ENCODE results near the gene ABLIM2.

The ABLIM2 gene

GRCh38 chr4:8115916-8116315 is 42.7 kb downstream of the ABLIM2 start:
- no peak for DNase-seq

- no peak for DNase-seq
These were observed 43.5 kb downstream of the ABLIM2 start for GRCh38 chr4:8115203-8115520.

GRCh38 chr4:8114456-8115202 is 44.0 kb downstream of the ABLIM2 start:
- DNase-seq = no peak

GRCh38 chr4:8113611-8114377 is 44.8 kb downstream of the ABLIM2 start:
- DNase-seq = no peak

- DNase-seq = no peak
These were observed 45.9 kb downstream of the ABLIM2 start for GRCh38 chr4:8112672-8113071.

- DNase-seq = no peak
These were observed 46.5 kb downstream of the ABLIM2 start for GRCh38 chr4:8112036-8112576.

GRCh38 chr4:8110071-8110986 is 48.3 kb downstream of the ABLIM2 start:
- DNase-seq = peak; percentile 26

- DNase-seq = no peak
These were observed 49.1 kb downstream of the ABLIM2 start for GRCh38 chr4:8109406-8110065.

- DNase-seq = no peak
These were observed 49.6 kb downstream of the ABLIM2 start for GRCh38 chr4:8108991-8109390.

GRCh38 chr4:8108261-8108660 is 50.4 kb downstream of the ABLIM2 start:
- no peak for DNase-seq

- no peak for DNase-seq
These were observed 51.4 kb downstream of the ABLIM2 start for GRCh38 chr4:8107146-8107657.

GRCh38 chr4:8106451-8107025 is 52.1 kb downstream of the ABLIM2 start:
- no peak for DNase-seq

GRCh38 chr4:8105306-8106100 is 53.1 kb downstream of the ABLIM2 start:
- no peak for DNase-seq

GRCh38 chr4:8104491-8105305 is 53.9 kb downstream of the ABLIM2 start:
- no peak for DNase-seq

- DNase-seq = no peak
These were observed 54.9 kb downstream of the ABLIM2 start for GRCh38 chr4:8103421-8104390.

- no peak for DNase-seq
These were observed 55.8 kb downstream of the ABLIM2 start for GRCh38 chr4:8102831-8103230.

- DNase-seq = no peak
These were observed 56.6 kb downstream of the ABLIM2 start for GRCh38 chr4:8102076-8102355.

- DNase-seq = no peak
These were observed 57.2 kb downstream of the ABLIM2 start for GRCh38 chr4:8101213-8102075.
